ENCODE results near the gene IQCH. TPM values are rescaled to one million over a fixed set of nuclear protein-coding genes. Genes with fewer than 3 reads are reported as not detected.

Gene IQCH
- total RNA-seq, 2 donors from 2014 or later = 5.8 to 9.5 TPM

DNA sequence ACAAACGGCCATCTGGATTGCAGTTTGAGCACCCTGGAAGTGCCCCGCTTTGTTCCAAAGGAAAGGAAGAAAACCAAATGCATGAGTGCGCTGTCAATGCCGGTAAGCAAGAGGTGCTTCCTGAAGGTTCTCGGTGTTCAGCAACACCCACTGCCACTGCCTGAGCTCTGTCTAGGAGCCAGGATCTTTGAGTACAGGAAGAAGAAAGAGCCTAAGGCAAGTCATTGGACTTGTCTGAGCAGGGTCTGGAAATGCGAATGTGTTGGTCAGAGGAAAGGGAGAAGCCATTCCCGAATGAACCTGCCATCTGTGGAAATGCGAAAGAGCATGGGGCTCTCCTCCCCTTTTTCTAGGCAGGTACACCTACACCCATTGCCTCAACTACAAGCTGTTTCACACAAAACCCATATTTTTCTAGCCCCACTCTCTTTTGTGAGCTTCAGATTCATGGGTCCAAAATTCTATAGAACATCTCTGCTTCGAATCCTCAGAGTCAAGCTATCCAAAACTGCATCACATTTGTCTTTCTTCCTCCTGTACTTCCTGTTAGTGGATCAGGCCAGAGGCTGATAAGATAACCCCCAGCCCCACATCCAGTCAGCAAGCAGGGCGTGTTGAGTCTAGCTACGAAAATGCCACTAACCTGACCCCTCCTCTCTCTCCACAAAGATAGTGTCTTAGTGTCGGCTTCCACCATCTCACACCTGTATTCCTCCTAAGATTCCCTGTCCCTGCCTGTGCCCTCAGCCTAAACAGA lies 210.8 kb downstream of the IQCH start:
- intact Hi-C loops (cut with DNase I) = no loop called here
- TF ChIP-seq POLR2AphosphoS5 (IDR thresholded peaks at IDR 0.05) = peak; percentile 36
- TF ChIP-seq POLR2A (IDR thresholded peaks at IDR 0.05) = no peak
- Histone ChIP-seq H3K9me3 (no peaks in the 10 kb centered on the region), H3K27ac (no peak overlapping the region), H3K4me3 (no peak overlapping the region), H3K27me3 (replicated peaks; ENCODE audit: insufficient read depth) (no peaks in the 10 kb centered on the region), H3K36me3 (no peaks in the 10 kb centered on the region), H3K4me1 (replicated peaks) (no peaks in the 10 kb centered on the region)
- peak; percentile 34 for DNase-seq (ENCODE audit: low spot score)
- WGBS = 60% methylated on average over 12 of the region's 12 CpGs

DNA sequence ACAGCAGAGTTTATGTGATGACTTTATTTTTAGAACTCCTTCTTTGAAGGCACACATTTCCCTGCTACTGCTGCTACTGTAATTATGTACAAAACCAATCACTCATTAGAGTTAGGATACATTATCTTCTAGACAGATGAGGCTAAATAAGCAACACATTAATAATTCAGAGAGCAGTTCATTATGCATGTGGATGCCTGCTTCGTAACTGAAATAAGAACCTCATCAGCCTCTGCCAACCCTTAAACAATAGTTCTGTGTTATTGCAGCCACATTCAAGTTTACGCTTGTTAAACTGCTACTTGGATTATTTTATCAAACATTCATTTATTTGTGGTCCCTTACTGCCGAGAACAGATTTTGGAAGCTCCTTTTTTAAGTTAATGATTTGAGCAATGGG lies 213.8 kb downstream of the IQCH start:
- TF ChIP-seq POLR2AphosphoS5 (IDR thresholded peaks at IDR 0.05) (no peak), POLR2A (IDR thresholded peaks at IDR 0.05) (no peak)
- TF ChIP-seq, protein P1, sequence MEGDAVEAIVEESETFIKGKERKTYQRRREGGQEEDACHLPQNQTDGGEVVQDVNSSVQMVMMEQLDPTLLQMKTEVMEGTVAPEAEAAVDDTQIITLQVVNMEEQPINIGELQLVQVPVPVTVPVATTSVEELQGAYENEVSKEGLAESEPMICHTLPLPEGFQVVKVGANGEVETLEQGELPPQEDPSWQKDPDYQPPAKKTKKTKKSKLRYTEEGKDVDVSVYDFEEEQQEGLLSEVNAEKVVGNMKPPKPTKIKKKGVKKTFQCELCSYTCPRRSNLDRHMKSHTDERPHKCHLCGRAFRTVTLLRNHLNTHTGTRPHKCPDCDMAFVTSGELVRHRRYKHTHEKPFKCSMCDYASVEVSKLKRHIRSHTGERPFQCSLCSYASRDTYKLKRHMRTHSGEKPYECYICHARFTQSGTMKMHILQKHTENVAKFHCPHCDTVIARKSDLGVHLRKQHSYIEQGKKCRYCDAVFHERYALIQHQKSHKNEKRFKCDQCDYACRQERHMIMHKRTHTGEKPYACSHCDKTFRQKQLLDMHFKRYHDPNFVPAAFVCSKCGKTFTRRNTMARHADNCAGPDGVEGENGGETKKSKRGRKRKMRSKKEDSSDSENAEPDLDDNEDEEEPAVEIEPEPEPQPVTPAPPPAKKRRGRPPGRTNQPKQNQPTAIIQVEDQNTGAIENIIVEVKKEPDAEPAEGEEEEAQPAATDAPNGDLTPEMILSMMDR (IDR thresholded peaks at IDR 0.05) = no peak
- Histone ChIP-seq H3K9me3 (no peaks in the 10 kb centered on the region), H3K27me3 (replicated peaks; ENCODE audit: insufficient read depth) (no peaks in the 10 kb centered on the region), H3K36me3 (no peaks in the 10 kb centered on the region), H3K4me1 (replicated peaks) (no peaks in the 10 kb centered on the region), H3K4me3 (no peak overlapping the region), H3K27ac (no peak overlapping the region)
- intact Hi-C loops (cut with DNase I) = no loop called here
- WGBS = 46% methylated on average over 3 of the region's 3 CpGs
- no peak for DNase-seq (ENCODE audit: low spot score)

DNA sequence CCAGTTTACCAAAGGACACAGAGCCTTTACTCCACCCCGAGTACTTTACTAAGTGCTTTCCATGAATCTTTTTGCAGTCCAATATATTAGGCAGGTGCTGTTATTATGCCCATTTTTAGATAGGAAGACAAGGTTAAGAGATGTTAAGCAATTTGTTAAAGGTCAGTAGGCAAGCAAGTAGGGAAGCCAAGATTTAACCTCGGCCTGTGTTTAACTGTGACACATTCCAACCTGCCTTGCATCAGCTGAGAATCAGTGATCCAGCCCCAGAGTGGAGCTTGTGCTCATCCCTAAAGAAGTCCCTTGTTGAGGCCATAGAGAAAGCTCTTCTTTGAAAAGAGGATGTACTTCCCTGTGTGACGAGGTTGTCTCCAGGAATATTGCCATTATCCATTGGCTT lies 215.1 kb downstream of the IQCH start:
- Histone ChIP-seq H3K36me3 (no peaks in the 10 kb centered on the region), H3K9me3 (no peaks in the 10 kb centered on the region), H3K27me3 (replicated peaks; ENCODE audit: insufficient read depth) (no peaks in the 10 kb centered on the region), H3K4me1 (replicated peaks) (no peaks in the 10 kb centered on the region), H3K27ac (no peak overlapping the region), H3K4me3 (no peak overlapping the region)
- TF ChIP-seq, protein P1 (IDR thresholded peaks at IDR 0.05) = no peak
- TF ChIP-seq POLR2A (IDR thresholded peaks at IDR 0.05) (no peak), POLR2AphosphoS5 (IDR thresholded peaks at IDR 0.05) (no peak)
- no peak for DNase-seq (ENCODE audit: low spot score)
- intact Hi-C loops (cut with DNase I) = no loop called here
- WGBS = 78% methylated on average over 3 of the region's 3 CpGs

DNA sequence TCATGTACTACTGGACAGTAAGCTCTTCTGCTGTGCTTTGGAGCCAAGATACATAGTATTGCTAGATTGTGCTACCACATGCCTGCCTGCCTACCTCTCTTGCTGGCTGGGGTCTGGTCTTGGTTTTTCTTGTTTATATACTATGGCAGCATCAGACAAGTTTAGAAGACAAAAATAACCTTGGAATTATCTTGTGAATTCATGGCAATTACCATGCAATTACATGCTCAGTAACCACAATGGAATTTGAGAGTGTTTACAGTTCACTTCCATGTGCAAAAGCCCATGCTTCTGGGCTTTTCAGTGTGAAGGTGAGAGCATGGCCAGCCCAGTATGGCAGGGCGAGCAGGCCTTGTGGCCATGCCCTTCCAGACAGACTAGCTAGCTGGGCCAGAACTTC lies 218.4 kb downstream of the IQCH start:
- Histone ChIP-seq H3K27me3 (replicated peaks; ENCODE audit: insufficient read depth) (no peaks in the 10 kb centered on the region), H3K9me3 (no peaks in the 10 kb centered on the region), H3K4me3 (no peak overlapping the region), H3K4me1 (replicated peaks) (no peaks in the 10 kb centered on the region), H3K27ac (no peak overlapping the region), H3K36me3 (no peaks in the 10 kb centered on the region)
- TF ChIP-seq POLR2A (IDR thresholded peaks at IDR 0.05) = no peak
- TF ChIP-seq, protein P1 (IDR thresholded peaks at IDR 0.05) = no peak
- no peak for TF ChIP-seq POLR2AphosphoS5 (IDR thresholded peaks at IDR 0.05)
- intact Hi-C loops (cut with DNase I) = no loop called here
- WGBS = 91% methylated on average over 1 of the region's 1 CpG
- DNase-seq (ENCODE audit: low spot score) = no peak

DNA sequence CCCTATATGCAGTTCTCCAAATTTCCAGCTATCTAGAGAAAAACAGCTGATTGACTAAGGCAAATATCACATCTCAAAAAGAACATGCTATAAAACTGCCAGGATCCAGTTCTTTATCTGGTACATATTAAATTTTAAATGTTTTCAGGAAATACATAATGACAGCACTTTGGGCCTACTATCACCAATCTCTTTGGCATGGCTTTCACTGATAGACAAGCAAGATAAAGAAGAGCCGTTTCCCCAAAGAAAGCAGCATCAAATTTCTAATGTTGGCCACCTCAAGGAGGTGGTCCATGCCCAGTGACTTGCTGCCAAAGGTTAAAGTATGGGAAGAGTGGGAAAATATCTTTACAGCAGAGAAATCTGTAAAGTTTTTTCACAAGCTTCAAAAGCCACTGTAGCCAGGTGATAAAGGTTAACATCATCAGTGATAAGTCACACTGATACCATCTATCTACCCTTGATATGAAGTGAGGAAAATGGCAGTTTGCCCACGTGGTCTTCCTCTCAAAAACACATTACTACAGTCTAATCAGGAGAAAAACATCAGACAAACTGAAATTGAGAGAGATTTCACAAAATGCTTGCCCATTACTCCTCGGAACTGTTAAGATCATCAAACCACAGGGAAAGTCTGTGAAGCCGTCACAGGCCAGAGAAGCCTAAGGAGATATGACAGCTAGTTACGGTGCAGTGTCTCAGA lies 220.0 kb downstream of the IQCH start:
- TF ChIP-seq, protein P1 (IDR thresholded peaks at IDR 0.05) = no peak
- no peak for TF ChIP-seq POLR2AphosphoS5 (IDR thresholded peaks at IDR 0.05)
- no peak for TF ChIP-seq POLR2A (IDR thresholded peaks at IDR 0.05)
- H3K27ac ChIP-seq = no peak overlapping the region
- no peaks in the 10 kb centered on the region for H3K9me3 ChIP-seq
- H3K4me1 ChIP-seq (replicated peaks) = no peaks in the 10 kb centered on the region
- WGBS = 66% methylated on average over 5 of the region's 5 CpGs
- H3K27me3 ChIP-seq (replicated peaks; ENCODE audit: insufficient read depth) = no peaks in the 10 kb centered on the region
- H3K36me3 ChIP-seq = no peaks in the 10 kb centered on the region
- intact Hi-C loops (cut with DNase I) = no loop called here
- no peak for DNase-seq (ENCODE audit: low spot score)
- no peak overlapping the region for H3K4me3 ChIP-seq
